Brain microvascular endothelial cell (primary cell): ENCODE data around the gene CDK2AP2.
"Not testable (repeated sequence)": the region's sequence is repeated elsewhere in the genome, so short reads cannot be mapped to it uniquely, and the experiment has no call there.

Source experiments
- DNase-seq: peaks from one replicate; pipeline ENCODE4 v3.0.0-alpha.2; 2020
- H3K27ac ChIP-seq: fragments of 250-450 bp; sonication (Bioruptor Pico); 2 replicates; pipeline ENCODE4 v1.5.1; 2020; ENCODE audit warnings: mild to moderate bottlenecking, moderate library complexity
- H3K27me3 ChIP-seq: fragments of 250-450 bp; sonication (Bioruptor Pico); replicated peaks from 2 replicates; pipeline ENCODE4 v1.5.1; 2020; ENCODE audit warnings: mild to moderate bottlenecking
- H3K36me3 ChIP-seq: fragments of 250-450 bp; sonication (Bioruptor Pico); replicated peaks from 2 replicates; pipeline ENCODE4 v1.5.1; 2020; ENCODE audit warnings: mild to moderate bottlenecking
- H3K4me3 ChIP-seq: 2 replicates; pipeline ENCODE4 v1.5.1; 2011; ENCODE audit warnings: low read depth, mild to moderate bottlenecking, control low read depth, low read length, moderate library complexity
- in situ Hi-C: cut with HindIII; loops from 2 replicates; pipeline ENCODE4 v1.10.0; 2017; ENCODE audit warnings: low sequenced_read_pairs, low pct_ligation_motif_present
- TF ChIP-seq, protein P1 (sequence below): IDR thresholded peaks from 2 replicates; pipeline ENCODE4 v1.5.1; 2011; ENCODE audit warnings: low read depth, mild to moderate bottlenecking, moderate library complexity, low read length, control low read depth, inconsistent platforms; ENCODE audit errors: missing control alignments

The CDK2AP2 gene

DNA sequence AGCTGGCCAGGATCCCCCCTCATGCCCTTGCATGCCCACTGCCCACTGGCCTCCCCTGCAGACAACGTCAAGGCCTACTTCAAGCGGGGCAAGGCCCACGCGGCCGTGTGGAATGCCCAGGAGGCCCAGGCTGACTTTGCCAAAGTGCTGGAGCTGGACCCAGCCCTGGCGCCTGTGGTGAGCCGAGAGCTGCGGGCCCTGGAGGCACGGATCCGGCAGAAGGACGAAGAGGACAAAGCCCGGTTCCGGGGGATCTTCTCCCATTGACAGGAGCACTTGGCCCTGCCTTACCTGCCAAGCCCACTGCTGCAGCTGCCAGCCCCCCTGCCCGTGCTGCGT, 17.3 kb downstream of the CDK2AP2 start:
- H3K36me3 ChIP-seq: peaks cover 55% of the 10 kb centered on the region
- DNase-seq: no peak
- in situ Hi-C loops: no loop called here
- H3K27ac ChIP-seq: no peak overlapping the region
- TF ChIP-seq, protein P1, sequence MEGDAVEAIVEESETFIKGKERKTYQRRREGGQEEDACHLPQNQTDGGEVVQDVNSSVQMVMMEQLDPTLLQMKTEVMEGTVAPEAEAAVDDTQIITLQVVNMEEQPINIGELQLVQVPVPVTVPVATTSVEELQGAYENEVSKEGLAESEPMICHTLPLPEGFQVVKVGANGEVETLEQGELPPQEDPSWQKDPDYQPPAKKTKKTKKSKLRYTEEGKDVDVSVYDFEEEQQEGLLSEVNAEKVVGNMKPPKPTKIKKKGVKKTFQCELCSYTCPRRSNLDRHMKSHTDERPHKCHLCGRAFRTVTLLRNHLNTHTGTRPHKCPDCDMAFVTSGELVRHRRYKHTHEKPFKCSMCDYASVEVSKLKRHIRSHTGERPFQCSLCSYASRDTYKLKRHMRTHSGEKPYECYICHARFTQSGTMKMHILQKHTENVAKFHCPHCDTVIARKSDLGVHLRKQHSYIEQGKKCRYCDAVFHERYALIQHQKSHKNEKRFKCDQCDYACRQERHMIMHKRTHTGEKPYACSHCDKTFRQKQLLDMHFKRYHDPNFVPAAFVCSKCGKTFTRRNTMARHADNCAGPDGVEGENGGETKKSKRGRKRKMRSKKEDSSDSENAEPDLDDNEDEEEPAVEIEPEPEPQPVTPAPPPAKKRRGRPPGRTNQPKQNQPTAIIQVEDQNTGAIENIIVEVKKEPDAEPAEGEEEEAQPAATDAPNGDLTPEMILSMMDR: no peak
- no peak overlapping the region for H3K4me3 ChIP-seq
- H3K27me3 ChIP-seq: no peaks in the 10 kb centered on the region

GRCh38 chr11:67489885-67490726, 17.9 kb downstream of the CDK2AP2 start:
- in situ Hi-C loops: no loop called here
- H3K27ac ChIP-seq: no peak overlapping the region
- H3K4me3 ChIP-seq: no peak overlapping the region
- no peak for DNase-seq
- TF ChIP-seq, protein P1: no peak
- H3K27me3 ChIP-seq: no peaks in the 10 kb centered on the region
- peaks cover 49% of the 10 kb centered on the region for H3K36me3 ChIP-seq

GRCh38 chr11:67489203-67489884, 18.6 kb downstream of the CDK2AP2 start:
- H3K36me3 ChIP-seq: peaks cover 45% of the 10 kb centered on the region
- no peak overlapping the region for H3K4me3 ChIP-seq
- H3K27me3 ChIP-seq: no peaks in the 10 kb centered on the region
- in situ Hi-C loops: no loop called here
- H3K27ac ChIP-seq: no peak overlapping the region
- TF ChIP-seq, protein P1: no peak
- DNase-seq: no peak

DNA sequence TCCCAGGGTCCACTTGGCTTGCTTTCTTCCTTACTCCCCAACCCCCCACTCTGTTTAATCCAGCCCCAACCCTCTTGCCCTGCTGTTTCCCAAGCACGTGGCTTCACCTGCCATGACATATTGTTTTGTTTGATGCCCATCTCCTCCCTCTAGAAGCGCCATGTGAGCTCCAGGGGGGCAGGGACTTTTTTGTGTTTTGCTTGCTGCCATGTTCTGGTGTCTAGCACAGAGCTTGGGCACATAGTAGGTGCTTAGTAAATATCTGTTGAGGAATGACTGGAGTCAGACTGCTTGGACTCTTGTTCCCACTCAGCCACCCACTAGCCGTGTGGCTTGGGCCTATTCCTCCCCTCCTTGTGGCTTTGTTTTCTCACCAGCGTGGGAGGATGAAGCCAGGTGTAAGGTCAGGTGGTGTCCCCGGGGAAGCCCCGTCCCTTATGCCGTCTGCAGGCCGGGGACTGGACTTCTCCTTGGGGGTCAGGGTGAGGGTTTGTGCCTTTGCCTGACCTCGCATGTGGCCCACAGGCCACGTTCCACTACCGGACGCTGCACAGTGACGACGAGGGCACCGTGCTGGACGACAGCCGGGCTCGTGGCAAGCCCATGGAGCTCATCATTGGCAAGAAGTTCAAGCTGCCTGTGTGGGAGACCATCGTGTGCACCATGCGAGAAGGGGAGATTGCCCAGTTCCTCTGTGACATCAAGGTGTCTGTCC, 21.3 kb downstream of the CDK2AP2 start:
- in situ Hi-C loops: no loop called here
- no peak overlapping the region for H3K4me3 ChIP-seq
- H3K27ac ChIP-seq: no peak overlapping the region
- TF ChIP-seq, protein P1: no peak
- H3K36me3 ChIP-seq: peaks cover 21% of the 10 kb centered on the region
- DNase-seq: no peak
- no peaks in the 10 kb centered on the region for H3K27me3 ChIP-seq

DNA sequence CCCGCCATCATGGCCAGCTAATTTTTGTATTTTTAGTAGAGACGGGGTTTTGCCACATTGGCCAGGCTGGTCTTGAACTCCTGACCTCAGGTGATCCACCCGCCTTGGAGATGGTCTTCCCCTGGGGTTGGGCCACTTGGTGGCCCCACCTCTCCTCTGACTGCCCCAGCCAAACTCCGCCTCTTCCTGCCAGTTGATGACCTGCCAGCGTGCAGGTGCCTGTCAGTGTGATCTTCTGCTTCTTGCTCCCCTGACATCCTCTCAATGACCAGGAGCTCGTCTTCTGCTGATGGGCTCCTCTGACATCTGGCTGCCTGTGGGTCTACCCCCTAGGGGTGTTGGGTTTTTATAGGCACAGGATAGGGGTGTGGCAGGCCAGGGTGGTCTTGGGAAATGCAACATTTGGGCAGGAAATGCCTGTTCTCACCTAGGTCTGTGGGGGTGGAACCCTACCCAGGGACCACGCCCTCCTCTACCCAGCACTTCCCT, 22.0 kb downstream of the CDK2AP2 start:
- in situ Hi-C loops, H3K27me3 ChIP-seq, H3K4me3 ChIP-seq, DNase-seq, H3K27ac ChIP-seq: not testable (repeated sequence)
- peaks cover 16% of the 10 kb centered on the region for H3K36me3 ChIP-seq

DNA sequence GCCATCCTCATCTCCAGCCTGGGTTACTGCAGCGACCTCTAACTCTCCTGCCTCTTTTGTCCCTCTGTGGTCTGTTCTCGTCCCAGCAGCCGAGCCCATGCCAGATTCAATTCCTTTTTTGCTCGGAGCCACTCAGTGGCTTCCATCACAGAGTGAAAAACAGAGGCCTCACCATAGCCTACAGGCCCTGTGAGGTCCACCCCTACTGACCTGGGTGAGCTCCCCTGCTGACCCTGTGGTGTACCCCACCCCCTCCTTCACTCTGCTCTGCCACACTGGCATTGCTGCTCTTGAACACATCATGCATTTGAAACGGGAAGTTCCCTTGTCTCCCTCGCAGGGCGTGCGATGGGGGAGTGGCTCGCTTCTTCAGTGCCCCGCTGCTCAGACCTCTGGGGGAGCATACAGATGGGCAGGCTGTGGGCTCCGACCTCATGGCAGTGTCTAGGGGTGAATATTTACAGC, 23.1 kb downstream of the CDK2AP2 start:
- H3K27me3 ChIP-seq: no peaks in the 10 kb centered on the region
- DNase-seq: no peak
- no peak overlapping the region for H3K27ac ChIP-seq
- no peak overlapping the region for H3K4me3 ChIP-seq
- H3K36me3 ChIP-seq: peaks cover 10% of the 10 kb centered on the region
- TF ChIP-seq, protein P1: no peak
- in situ Hi-C loops: no loop called here
